Measurements from ENCODE around the gene FCAR. TPM values are rescaled to one million over a fixed set of nuclear protein-coding genes. Genes with fewer than 3 reads are reported as not detected.

Gene FCAR
- total and polyA plus RNA-seq, 2 of the 4 experiments (the other 2 are of a cell fraction), result not detected

- H2AK5ac ChIP-seq (ENCODE audit: low read depth, low read length), result no peak overlapping the region
- no peak overlapping the region for H3K4me2 ChIP-seq (ENCODE audit: low read depth, low read length)
- dilution Hi-C loops (cut with HindIII; ENCODE audit: low sequenced_read_pairs, unreplicated experiment) (no loop called here), intact Hi-C loops (cut with micrococcal nuclease) (no loop called here), in situ Hi-C loops (cut with MboI; ENCODE audit: low sequenced_read_pairs) (no loop called here)
- no peak overlapping the region for H3K9ac ChIP-seq (ENCODE audit: low read depth, low read length)
- H3K27me3 ChIP-seq (ENCODE audit: control insufficient read depth, insufficient read depth, low read length), result no peaks in the 10 kb centered on the region
- H2BK5ac ChIP-seq (ENCODE audit: low read depth, low read length, poor library complexity, severe bottlenecking), result no peak overlapping the region
- no peak for ATAC-seq (ENCODE audit: low read depth)
- H2BK20ac ChIP-seq (ENCODE audit: low read depth, low read length), result no peak overlapping the region
- H3K4me1 ChIP-seq (ENCODE audit: control insufficient read depth, insufficient read depth, low read length), result no peaks in the 10 kb centered on the region
- no peak overlapping the region for H3K14ac ChIP-seq (replicated peaks; ENCODE audit: low read depth, low read length)
- H3K79me1 ChIP-seq (ENCODE audit: low read depth in 1 of 2, low read length in 2 of 2), result no peaks in the 10 kb centered on the region
- no peak overlapping the region for H3K23ac ChIP-seq (ENCODE audit: low read depth, low read length)
- WGBS, 2 experiments (ENCODE audit: extremely low coverage in 2 of 2, insufficient read length in 1 of 2), result 54% methylated on average over 5 of the region's 9 CpGs; no CpG with 5 or more reads in 1 of the 2 experiments
- H2AK9ac ChIP-seq (replicated peaks; ENCODE audit: low read depth, low read length, poor library complexity), result no peak overlapping the region
- TF ChIP-seq CTCF (conservative IDR thresholded peaks at IDR 0.05; ENCODE audit: low read depth, low read length), result no peak
- no peak for TF ChIP-seq MAFK (IDR thresholded peaks at IDR 0.05; ENCODE audit: low read depth, low read length)
- TF ChIP-seq MXI1 (IDR thresholded peaks at IDR 0.05; ENCODE audit: borderline replicate concordance, low read depth, low read length), result no peak
- TF ChIP-seq, protein P1, sequence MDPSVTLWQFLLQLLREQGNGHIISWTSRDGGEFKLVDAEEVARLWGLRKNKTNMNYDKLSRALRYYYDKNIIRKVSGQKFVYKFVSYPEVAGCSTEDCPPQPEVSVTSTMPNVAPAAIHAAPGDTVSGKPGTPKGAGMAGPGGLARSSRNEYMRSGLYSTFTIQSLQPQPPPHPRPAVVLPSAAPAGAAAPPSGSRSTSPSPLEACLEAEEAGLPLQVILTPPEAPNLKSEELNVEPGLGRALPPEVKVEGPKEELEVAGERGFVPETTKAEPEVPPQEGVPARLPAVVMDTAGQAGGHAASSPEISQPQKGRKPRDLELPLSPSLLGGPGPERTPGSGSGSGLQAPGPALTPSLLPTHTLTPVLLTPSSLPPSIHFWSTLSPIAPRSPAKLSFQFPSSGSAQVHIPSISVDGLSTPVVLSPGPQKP (IDR thresholded peaks at IDR 0.05; ENCODE audit: borderline replicate concordance, low read depth, low read length), result no peak
- no peak for TF ChIP-seq POLR2A (IDR thresholded peaks at IDR 0.05; ENCODE audit: low read depth, low read length)
- TF ChIP-seq, protein P2, sequence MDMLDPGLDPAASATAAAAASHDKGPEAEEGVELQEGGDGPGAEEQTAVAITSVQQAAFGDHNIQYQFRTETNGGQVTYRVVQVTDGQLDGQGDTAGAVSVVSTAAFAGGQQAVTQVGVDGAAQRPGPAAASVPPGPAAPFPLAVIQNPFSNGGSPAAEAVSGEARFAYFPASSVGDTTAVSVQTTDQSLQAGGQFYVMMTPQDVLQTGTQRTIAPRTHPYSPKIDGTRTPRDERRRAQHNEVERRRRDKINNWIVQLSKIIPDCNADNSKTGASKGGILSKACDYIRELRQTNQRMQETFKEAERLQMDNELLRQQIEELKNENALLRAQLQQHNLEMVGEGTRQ (IDR thresholded peaks at IDR 0.05; ENCODE audit: low read depth, low read length), result no peak
- no peak for TF ChIP-seq SMC3 (IDR thresholded peaks at IDR 0.05; ENCODE audit: low read depth, low read length)
- TF ChIP-seq RAD21 (IDR thresholded peaks at IDR 0.05; ENCODE audit: low read length), result no peak
- TF ChIP-seq MAZ (IDR thresholded peaks at IDR 0.05; ENCODE audit: borderline replicate concordance, low read depth, low read length), result no peak
- no peak for TF ChIP-seq RFX5 (IDR thresholded peaks at IDR 0.05; ENCODE audit: low read depth, low read length)
- no peak for TF ChIP-seq CEBPB (IDR thresholded peaks at IDR 0.05; ENCODE audit: low read depth, low read length)
- TF ChIP-seq CHD1 (IDR thresholded peaks at IDR 0.05; ENCODE audit: low read depth, low read length), result no peak
- no peak for TF ChIP-seq RCOR1 (IDR thresholded peaks at IDR 0.05; ENCODE audit: insufficient replicate concordance, low read length)
- no peak for TF ChIP-seq BHLHE40 (IDR thresholded peaks at IDR 0.05; ENCODE audit: low read depth, low read length)
- TF ChIP-seq NFE2L2 (IDR thresholded peaks at IDR 0.05; ENCODE audit: low read depth, low read length), result no peak
- TF ChIP-seq FOS (IDR thresholded peaks at IDR 0.05; ENCODE audit: low read depth, low read length), result no peak
- no peak overlapping the region for H4K5ac ChIP-seq (ENCODE audit: low read depth, low read length)
- no peak overlapping the region for H4K91ac ChIP-seq (ENCODE audit: insufficient read depth, low read depth, low read length)
- no peaks in the 10 kb centered on the region for H3K36me3 ChIP-seq (ENCODE audit: control insufficient read depth, insufficient read depth, low read length)
- H3K4ac ChIP-seq (ENCODE audit: low read depth, low read length), result no peak overlapping the region
- H3K18ac ChIP-seq (ENCODE audit: low read depth, low read length), result no peak overlapping the region
- no peak overlapping the region for H3K4me3 ChIP-seq (ENCODE audit: insufficient read depth, low read depth, low read length)
- H3K27ac ChIP-seq (ENCODE audit: insufficient read depth, low read length), result no peak overlapping the region
- H3K9me1 ChIP-seq (ENCODE audit: insufficient read depth, low read length), result no peaks in the 10 kb centered on the region
- H3K9me3 ChIP-seq (ENCODE audit: control insufficient read depth, insufficient read depth, low read length), result peaks cover 29% of the 10 kb centered on the region
- ChIA-PET POLR2A (ENCODE audit: unreplicated experiment) (no interaction called here), CTCF (no interaction called here)
- no peak overlapping the region for H4K8ac ChIP-seq (ENCODE audit: low read depth in 2 of 2, low read length in 2 of 2)
- no peak overlapping the region for H2BK15ac ChIP-seq (ENCODE audit: low read depth, low read length)
- H4K20me1 ChIP-seq (ENCODE audit: insufficient read depth, low read length), result no peaks in the 10 kb centered on the region
- DNase-seq, result no peak
- no peak overlapping the region for H2AFZ ChIP-seq (replicated peaks; ENCODE audit: low read length, poor library complexity)
- no peak overlapping the region for H3K56ac ChIP-seq (ENCODE audit: extremely low read depth, insufficient read depth, low read length)
- no TSS peak for BruUV-seq (replicated peaks)
- no peak overlapping the region for H2BK120ac ChIP-seq (ENCODE audit: low read depth, low read length)
These were observed 9.2 kb downstream of the FCAR start for GRCh38 chr19:54883228-54883627.
